H9 (cell line): ENCODE measurements around the gene DNASE1L2. TPM values are rescaled to one million over a fixed set of nuclear protein-coding genes. Genes with fewer than 3 reads are reported as not detected.
A peak's percentile ranks its signal among the peaks of the same experiment; 100 is the strongest.

Source experiments
- DNase-seq: peaks from one replicate; pipeline ENCODE4 v3.0.0-alpha.2; 2017
- H2AFZ ChIP-seq: one replicate; pipeline ENCODE4 v1.6.1; 2013; ENCODE audit warnings: mild to moderate bottlenecking, low read length, control low read depth, moderate library complexity
- H2AK5ac ChIP-seq: 2 replicates; pipeline ENCODE4 v1.6.1; 2013; ENCODE audit warnings: low read length, control low read depth, mixed read lengths; ENCODE audit not compliant: insufficient read length
- H2BK120ac ChIP-seq: one replicate; pipeline ENCODE4 v1.6.1; 2013; ENCODE audit warnings: low read depth, mild to moderate bottlenecking, low read length, control low read depth, inconsistent platforms; ENCODE audit not compliant: poor library complexity, severe bottlenecking
- H2BK12ac ChIP-seq: 2 replicates; pipeline ENCODE4 v1.6.1; 2013; ENCODE audit warnings: low read length, control low read depth, mixed read lengths, low read depth; ENCODE audit not compliant: insufficient read length
- H2BK15ac ChIP-seq: 2 replicates; pipeline ENCODE4 v1.6.1; 2013; ENCODE audit warnings: low read depth, low read length, control low read depth
- H2BK20ac ChIP-seq: one replicate; pipeline ENCODE4 v1.6.1; 2013; ENCODE audit warnings: low read depth, mild to moderate bottlenecking, low read length, control low read depth, inconsistent platforms; ENCODE audit not compliant: poor library complexity, severe bottlenecking
- H2BK5ac ChIP-seq: 2 replicates; pipeline ENCODE4 v1.6.1; 2013; ENCODE audit warnings: low read length, control low read depth, mixed read lengths; ENCODE audit not compliant: insufficient read length
- H3K14ac ChIP-seq: 2 replicates; pipeline ENCODE4 v1.6.1; 2013; ENCODE audit warnings: low read length, control low read depth; ENCODE audit not compliant: insufficient read depth
- H3K18ac ChIP-seq: 2 replicates; pipeline ENCODE4 v1.6.1; 2013; ENCODE audit warnings: low read depth, mild to moderate bottlenecking, mixed read lengths, low read length, control low read depth; ENCODE audit not compliant: insufficient read length
- H3K23ac ChIP-seq: 2 replicates; pipeline ENCODE4 v1.6.1; 2013; ENCODE audit warnings: low read length, control low read depth, mixed read lengths, low read depth; ENCODE audit not compliant: insufficient read length
- H3K23me2 ChIP-seq: 2 replicates; pipeline ENCODE4 v1.6.1; 2013; ENCODE audit warnings: low read depth, mild to moderate bottlenecking, mixed read lengths, low read length, control low read depth; ENCODE audit not compliant: insufficient read length, poor library complexity, severe bottlenecking
- H3K27ac ChIP-seq: 2 replicates; pipeline ENCODE4 v1.5.1; 2013; ENCODE audit warnings: low read length, control low read depth, mixed read lengths, low read depth; ENCODE audit not compliant: insufficient read length
- H3K27me3 ChIP-seq: 2 replicates; pipeline ENCODE4 v1.6.1; 2013; ENCODE audit warnings: low read length, control low read depth, inconsistent platforms; ENCODE audit not compliant: insufficient read depth
- H3K4ac ChIP-seq: 2 replicates; pipeline ENCODE4 v1.6.1; 2013; ENCODE audit warnings: low read depth, mild to moderate bottlenecking, control low read depth, inconsistent platforms, low read length, moderate library complexity
- H3K4me1 ChIP-seq: 2 replicates; pipeline ENCODE4 v1.6.1; 2013; ENCODE audit warnings: low read length, control low read depth, inconsistent platforms; ENCODE audit not compliant: insufficient read depth
- H3K4me2 ChIP-seq: 2 replicates; pipeline ENCODE4 v1.6.1; 2013; ENCODE audit warnings: low read length, control low read depth, mixed read lengths; ENCODE audit not compliant: insufficient read length, insufficient read depth
- H3K56ac ChIP-seq: 2 replicates; pipeline ENCODE4 v1.6.1; 2013; ENCODE audit warnings: low read depth, mild to moderate bottlenecking, mixed read lengths, low read length, control low read depth; ENCODE audit not compliant: insufficient read length
- H3K79me1 ChIP-seq: 2 replicates; pipeline ENCODE4 v1.6.1; 2013; ENCODE audit warnings: low read depth, mild to moderate bottlenecking, moderate library complexity, low read length, control low read depth, inconsistent platforms; ENCODE audit not compliant: insufficient read depth, poor library complexity, severe bottlenecking
- H3K79me2 ChIP-seq: 2 replicates; pipeline ENCODE4 v1.6.1; 2013; ENCODE audit warnings: low read length, control low read depth, inconsistent platforms; ENCODE audit not compliant: insufficient read depth
- H3K9ac ChIP-seq: 2 replicates; pipeline ENCODE4 v1.6.1; 2013; ENCODE audit warnings: low read length, control low read depth, mixed read lengths; ENCODE audit not compliant: insufficient read length; ENCODE audit errors: extremely low read depth
- H3K9me3 ChIP-seq: one replicate; pipeline ENCODE4 v1.6.1; 2013; ENCODE audit warnings: low read depth, low read length, inconsistent platforms; ENCODE audit not compliant: control insufficient read depth
- H3T11ph ChIP-seq: one replicate; pipeline ENCODE4 v1.6.1; 2013; ENCODE audit warnings: mild to moderate bottlenecking, low read length, control low read depth, inconsistent platforms
- H4K20me1 ChIP-seq: one replicate; pipeline ENCODE4 v1.6.1; 2013; ENCODE audit not compliant: control insufficient read depth, insufficient read length, insufficient read depth
- H4K5ac ChIP-seq: 2 replicates; pipeline ENCODE4 v1.6.1; 2013; ENCODE audit warnings: low read depth, mild to moderate bottlenecking, mixed read lengths, low read length, control low read depth; ENCODE audit not compliant: insufficient read length
- H4K8ac ChIP-seq: replicated peaks from 2 replicates; pipeline ENCODE4 v1.6.1; 2013; ENCODE audit warnings: low read length, control low read depth, mixed read lengths, low read depth; ENCODE audit not compliant: insufficient read length
- H4K91ac ChIP-seq: 2 replicates; pipeline ENCODE4 v1.6.1; 2013; ENCODE audit warnings: low read depth, mild to moderate bottlenecking, moderate library complexity, mixed read lengths, low read length, control low read depth; ENCODE audit not compliant: insufficient read length
- H3K27ac Mint-ChIP-seq, 3 experiments: 2 replicates in 2 of 3; 3 replicates in 1 of 3; pipeline ENCODE4 v1.8.0; 2020 to 2021; ENCODE audit warnings: mixed read lengths in 3 of 3, mild to moderate bottlenecking in 1 of 3, moderate library complexity in 1 of 3
- H3K27me3 Mint-ChIP-seq: 2 replicates; pipeline ENCODE4 v1.8.0; 2021; ENCODE audit warnings: low read depth, mild to moderate bottlenecking, moderate library complexity, mixed read lengths
- H3K36me3 Mint-ChIP-seq, 3 experiments: 2 replicates in 2 of 3; 3 replicates in 1 of 3; pipeline ENCODE4 v1.8.0; 2020 to 2021; ENCODE audit warnings: low read depth in 3 of 3, mixed read lengths in 3 of 3; ENCODE audit not compliant: insufficient read depth in 1 of 3
- H3K4me1 Mint-ChIP-seq, 2 experiments: 2 replicates each; pipeline ENCODE4 v1.8.0; 2020; ENCODE audit warnings: mixed read lengths in 2 of 2
- H3K4me3 Mint-ChIP-seq, 2 experiments: 2 replicates in 1 of 2; 3 replicates in 1 of 2; pipeline ENCODE4 v1.8.0; 2020 to 2021; ENCODE audit warnings: mild to moderate bottlenecking in 2 of 2, mixed read lengths in 2 of 2, moderate library complexity in 1 of 2
- H3K9me3 Mint-ChIP-seq, 2 experiments: 2 replicates in 1 of 2; 3 replicates in 1 of 2; pipeline ENCODE4 v1.8.0; 2020; ENCODE audit warnings: mild to moderate bottlenecking in 2 of 2, mixed read lengths in 2 of 2, moderate library complexity in 1 of 2
- WGBS: extraction: QIAGEN DNeasy Blood & Tissue Kit; methylation state at CpG from one replicate; pipeline ENCODE4 v1.1.7; 2013; ENCODE audit warnings: missing lambda C conversion rate, low lambda C conversion rate, mixed read lengths; ENCODE audit not compliant: insufficient read length; ENCODE audit errors: extremely low coverage; 5-methylcytosine and 5-hydroxymethylcytosine counted together
- total RNA-seq: library from RNA; stranded (reverse); gene quantifications from 2 replicates; pipeline ENCODE4 v1.2.1, GENCODE V29; 2021
- TF ChIP-seq, protein P1 (sequence below): fragments of 200-600 bp; sonication (generic); conservative IDR thresholded peaks from 3 replicates; pipeline ENCODE4 v1.8.0; 2021; ENCODE audit warnings: antibody characterized with exemption, mild to moderate bottlenecking

DNASE1L2 gene
- total RNA-seq, 1 experiment from 2014 or later: 2.5 TPM

DNA sequence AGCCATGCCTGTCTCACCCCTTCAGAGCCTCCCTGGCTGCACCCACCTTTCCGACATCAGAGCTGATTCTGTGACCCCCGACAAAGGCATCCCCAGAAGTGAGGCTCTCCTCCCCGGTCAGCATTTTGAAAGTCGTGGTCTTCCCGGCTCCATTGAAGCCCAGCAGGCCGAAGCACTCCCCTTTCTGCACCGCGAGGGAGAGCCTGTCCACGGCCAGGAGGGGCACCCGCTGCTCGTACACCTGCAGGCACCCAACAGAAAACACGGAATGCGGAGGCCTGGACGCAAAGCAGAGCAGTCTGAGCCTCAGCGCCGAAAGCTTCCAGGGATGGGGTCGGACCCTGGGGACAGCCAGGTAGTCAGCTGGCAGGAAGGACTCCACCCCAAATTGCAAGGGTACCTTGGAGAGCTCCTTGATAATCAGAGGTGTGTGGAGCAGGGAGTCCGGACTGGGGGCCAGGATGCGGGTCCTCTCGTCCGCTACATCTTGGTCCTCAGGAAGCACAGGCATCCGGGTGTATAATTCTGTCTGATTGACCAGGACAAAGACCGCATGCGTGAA, 44.8 kb downstream of the DNASE1L2 start:
- Mint-ChIP-seq H3K4me1 (peaks cover 3 to 18% of the 10 kb centered on the region in 2 experiments), H3K9me3 (no peaks in the 10 kb centered on the region), H3K4me3 (no peak overlapping the region), H3K27ac (peak overlapping the region in 1 of 3 experiments; percentile 48; a peak in 1 of 7 replicates), H3K27me3 (peaks cover 4% of the 10 kb centered on the region; the same call in 1 of the 2 replicates), H3K36me3 (no peaks in the 10 kb centered on the region; a peak in 1 of 7 replicates)
- no peak overlapping the region for H3K27ac ChIP-seq
- no CpG with 5 or more reads among the region's 24 CpGs for WGBS
- no peak overlapping the region for H3K18ac ChIP-seq
- H2BK5ac ChIP-seq: no peak overlapping the region
- no peaks in the 10 kb centered on the region for H3K23me2 ChIP-seq
- H3K79me1 ChIP-seq: no peaks in the 10 kb centered on the region
- no peak overlapping the region for H2BK12ac ChIP-seq
- TF ChIP-seq, protein P1, sequence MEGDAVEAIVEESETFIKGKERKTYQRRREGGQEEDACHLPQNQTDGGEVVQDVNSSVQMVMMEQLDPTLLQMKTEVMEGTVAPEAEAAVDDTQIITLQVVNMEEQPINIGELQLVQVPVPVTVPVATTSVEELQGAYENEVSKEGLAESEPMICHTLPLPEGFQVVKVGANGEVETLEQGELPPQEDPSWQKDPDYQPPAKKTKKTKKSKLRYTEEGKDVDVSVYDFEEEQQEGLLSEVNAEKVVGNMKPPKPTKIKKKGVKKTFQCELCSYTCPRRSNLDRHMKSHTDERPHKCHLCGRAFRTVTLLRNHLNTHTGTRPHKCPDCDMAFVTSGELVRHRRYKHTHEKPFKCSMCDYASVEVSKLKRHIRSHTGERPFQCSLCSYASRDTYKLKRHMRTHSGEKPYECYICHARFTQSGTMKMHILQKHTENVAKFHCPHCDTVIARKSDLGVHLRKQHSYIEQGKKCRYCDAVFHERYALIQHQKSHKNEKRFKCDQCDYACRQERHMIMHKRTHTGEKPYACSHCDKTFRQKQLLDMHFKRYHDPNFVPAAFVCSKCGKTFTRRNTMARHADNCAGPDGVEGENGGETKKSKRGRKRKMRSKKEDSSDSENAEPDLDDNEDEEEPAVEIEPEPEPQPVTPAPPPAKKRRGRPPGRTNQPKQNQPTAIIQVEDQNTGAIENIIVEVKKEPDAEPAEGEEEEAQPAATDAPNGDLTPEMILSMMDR: no peak
- no peaks in the 10 kb centered on the region for H4K20me1 ChIP-seq
- H3K27me3 ChIP-seq: no peaks in the 10 kb centered on the region
- H4K5ac ChIP-seq: no peak overlapping the region
- no peak overlapping the region for H2AFZ ChIP-seq
- H4K91ac ChIP-seq: no peak overlapping the region
- no peak overlapping the region for H3K4me2 ChIP-seq
- H2BK20ac ChIP-seq: no peak overlapping the region
- no peak overlapping the region for H2AK5ac ChIP-seq
- no peaks in the 10 kb centered on the region for H3K79me2 ChIP-seq
- no peak overlapping the region for H4K8ac ChIP-seq
- DNase-seq: no peak
- no peak overlapping the region for H3K56ac ChIP-seq
- H3K9ac ChIP-seq: no peak overlapping the region
- no peaks in the 10 kb centered on the region for H3K4me1 ChIP-seq
- H3K14ac ChIP-seq: no peak overlapping the region
- no peak overlapping the region for H3K4ac ChIP-seq
- no peak overlapping the region for H3T11ph ChIP-seq
- no peak overlapping the region for H2BK15ac ChIP-seq
- H3K23ac ChIP-seq: no peak overlapping the region
- no peak overlapping the region for H2BK120ac ChIP-seq
- H3K9me3 ChIP-seq: no peaks in the 10 kb centered on the region
